NCI-H2081 treated with DMSO at 0.1 percent for 48 hours (cell line): ENCODE measurements around the gene HUS1B.
"Not testable (repeated sequence)": the region's sequence is repeated elsewhere in the genome, so short reads cannot be mapped to it uniquely, and the experiment has no call there.

Experiments used
- DNase-seq: peaks from one replicate; lab custom pipeline; 2025; lab: John Stamatoyannopoulos, UW

Gene HUS1B

GRCh38 chr6:656460-657252 lies at the start of gene HUS1B:
Gene HUS1B, minus strand, starts transcription at chr6:657100. Its CDS starts 156 bp downstream, at chr6:656944.
- DNase-seq = no peak

GRCh38 chr6:706146-706545 lies 49.2 kb upstream of the HUS1B start:
- DNase-seq = no peak

GRCh38 chr6:705047-705446 lies 48.1 kb upstream of the HUS1B start:
- DNase-seq = peak; percentile 48

GRCh38 chr6:704046-704445 lies 47.1 kb upstream of the HUS1B start:
- peak; percentile 32 for DNase-seq

GRCh38 chr6:703552-703951 lies 46.7 kb upstream of the HUS1B start:
- no peak for DNase-seq

- no peak for DNase-seq
These were observed 45.0 kb upstream of the HUS1B start for GRCh38 chr6:701700-702479.

- no peak for DNase-seq
These were observed 44.3 kb upstream of the HUS1B start for GRCh38 chr6:701215-701614.

- no peak for DNase-seq
These were observed 43.6 kb upstream of the HUS1B start for GRCh38 chr6:700490-700889.

GRCh38 chr6:699319-699718 lies 42.4 kb upstream of the HUS1B start:
- no peak for DNase-seq

GRCh38 chr6:694431-695126 lies 37.7 kb upstream of the HUS1B start:
- DNase-seq = not testable (repeated sequence)

- DNase-seq = no peak
These were observed 36.8 kb upstream of the HUS1B start for GRCh38 chr6:693723-694009.

GRCh38 chr6:692858-693722 lies 36.2 kb upstream of the HUS1B start, which contains the start of gene EXOC2:
Gene EXOC2, minus strand, starts transcription at chr6:693139. Its CDS starts 55,321 bp downstream, at chr6:637818.
- DNase-seq = peak; percentile 28

GRCh38 chr6:692356-692851 lies 35.5 kb upstream of the HUS1B start:
- DNase-seq = no peak

GRCh38 chr6:689223-689622 lies 32.3 kb upstream of the HUS1B start:
- no peak for DNase-seq

GRCh38 chr6:686497-686896 lies 29.6 kb upstream of the HUS1B start:
- DNase-seq = no peak

GRCh38 chr6:684831-685636 lies 28.1 kb upstream of the HUS1B start:
- DNase-seq = no peak

GRCh38 chr6:683742-684440 lies 27.0 kb upstream of the HUS1B start:
- DNase-seq = peak; percentile 18

- no peak for DNase-seq
These were observed 23.9 kb upstream of the HUS1B start for GRCh38 chr6:680666-681340.

- no peak for DNase-seq
These were observed 23.4 kb upstream of the HUS1B start for GRCh38 chr6:680251-680650.

GRCh38 chr6:679282-679681 lies 22.4 kb upstream of the HUS1B start:
- no peak for DNase-seq
